Esophagus squamous epithelium (tissue), 5 donors: ENCODE results near the gene DSTYK. TPM values are rescaled to one million over a fixed set of nuclear protein-coding genes. Genes with fewer than 3 reads are reported as not detected.
A peak's percentile ranks its signal among the peaks of the same experiment; 100 is the strongest.

Experiments used
- DNase-seq: peaks from one replicate; lab custom pipeline; 2025; lab: John Stamatoyannopoulos, UW
- H3K27ac ChIP-seq, 4 donors: fragments of 200-600 bp; sonication (generic); one replicate each; pipeline ENCODE4 v1.5.1; 2016 to 2019; ENCODE audit warnings: mild to moderate bottlenecking in 1 of 4
- H3K27me3 ChIP-seq, 4 donors: fragments of 200-600 bp; sonication (generic); 1 replicate in 3 of 4; 2 replicates in 1 of 4; pipeline versions ENCODE4 v1.5.1 to v1.6.0; 2017 to 2021; ENCODE audit warnings: antibody characterized with exemption in 1 of 4
- H3K36me3 ChIP-seq, 3 donors: fragments of 200-600 bp; sonication (generic); one replicate each; pipeline ENCODE4 v1.5.1; 2016 to 2019
- H3K4me1 ChIP-seq, 3 donors: fragments of 200-600 bp; sonication (generic); one replicate each; pipeline ENCODE4 v1.5.1; 2017 to 2019
- H3K4me3 ChIP-seq, 4 donors: fragments of 200-600 bp; sonication (generic); 1 replicate in 3 of 4; 2 replicates in 1 of 4; pipeline ENCODE4 v1.5.1; 2016 to 2019; ENCODE audit warnings: mild to moderate bottlenecking in 2 of 4, moderate library complexity in 1 of 4
- H3K9me3 ChIP-seq, 3 donors: fragments of 200-600 bp; sonication (generic); one replicate each; pipeline ENCODE4 v1.5.1; 2016 to 2019
- CTCF ChIP-seq, 6 experiments: fragments of 450-650 bp in 4 of 6; fragments of 200-600 bp in 2 of 6; sonication (generic) in 2 of 6; IDR thresholded peaks; one replicate each; pipeline ENCODE4 v1.5.1; 2016 to 2019; ENCODE audit warnings: antibody characterized with exemption in 6 of 6, mild to moderate bottlenecking in 4 of 6, moderate library complexity in 4 of 6
- POLR2A ChIP-seq, 4 donors: fragments of 450-650 bp; IDR thresholded peaks; one replicate each; pipeline ENCODE4 v1.6.1; 2017; ENCODE audit warnings: antibody characterized with exemption in 4 of 4, mild to moderate bottlenecking in 4 of 4, moderate library complexity in 3 of 4
- WGBS, 2 donors: methylation state at CpG; one replicate each; pipeline ENCODE4 v1.1.5; 2018; 5-methylcytosine and 5-hydroxymethylcytosine counted together
- intact Hi-C: fragments of 100-400 bp; cut with DNase I; formaldehyde crosslinking; loops from one replicate; pipeline ENCODE4 v1.15.0; 2022
- total RNA-seq, 4 donors: library from RNA; depleted of rRNA; stranded (reverse); fragments of >200 nt; gene quantifications; one replicate each; pipeline ENCODE4 v1.1.0, GENCODE V29; 2016
- donor health status: DM: yes; HTN: yes; CAD: no.

Gene DSTYK
- total RNA-seq, 4 donors from 2014 or later = 6.5 to 10.9 (median 6.9) TPM

GRCh38 chr1:205226868-205227583 is 15.5 kb upstream of the DSTYK start:
- no peaks in the 10 kb centered on the region for H3K27me3 ChIP-seq
- H3K4me3 ChIP-seq = peak overlapping the region; percentile 41 to 73 (median 58)
- peak overlapping the region in 3 of 4 donors; percentile 19 to 44 (median 29) for H3K27ac ChIP-seq
- peaks cover 23 to 46% (median 28%) of the 10 kb centered on the region in 3 donors for H3K4me1 ChIP-seq
- no peaks in the 10 kb centered on the region for H3K36me3 ChIP-seq
- intact Hi-C loops = no loop called here
- 13 to 15% methylated on average over 8 of the region's 8 CpGs for WGBS, 2 donors
- no peak for TF ChIP-seq POLR2A (IDR thresholded peaks at IDR 0.05)
- peak in 1 of 6 experiments; percentile 5 for TF ChIP-seq CTCF (IDR thresholded peaks at IDR 0.05)
- DNase-seq = no peak
- H3K9me3 ChIP-seq = no peaks in the 10 kb centered on the region

- H3K4me3 ChIP-seq = no peak overlapping the region
- no peaks in the 10 kb centered on the region for H3K27me3 ChIP-seq
- no peaks in the 10 kb centered on the region for H3K9me3 ChIP-seq
- H3K4me1 ChIP-seq = peaks cover 23 to 46% (median 28%) of the 10 kb centered on the region in 3 donors
- intact Hi-C loops = no loop called here
- WGBS, 2 donors = 36 to 53% methylated on average over 11 of the region's 11 CpGs
- TF ChIP-seq POLR2A (IDR thresholded peaks at IDR 0.05) = no peak
- no peak for TF ChIP-seq CTCF (IDR thresholded peaks at IDR 0.05)
- H3K27ac ChIP-seq = peak overlapping the region in 1 of 4 donors; percentile 35
- H3K36me3 ChIP-seq = no peaks in the 10 kb centered on the region
- no peak for DNase-seq
Measured at GRCh38 chr1:205225901-205226765, 14.6 kb upstream of the DSTYK start.

GRCh38 chr1:205224736-205225135 is 13.2 kb upstream of the DSTYK start:
- Histone ChIP-seq H3K4me1 (peaks cover 18 to 38% (median 25%) of the 10 kb centered on the region in 3 donors), H3K36me3 (no peaks in the 10 kb centered on the region), H3K4me3 (no peak overlapping the region), H3K9me3 (no peaks in the 10 kb centered on the region), H3K27me3 (no peaks in the 10 kb centered on the region), H3K27ac (no peak overlapping the region)
- intact Hi-C loops = no loop called here
- TF ChIP-seq POLR2A (IDR thresholded peaks at IDR 0.05) = no peak
- no peak for TF ChIP-seq CTCF (IDR thresholded peaks at IDR 0.05)
- no peak for DNase-seq

GRCh38 chr1:205220421-205220820 is 8.9 kb upstream of the DSTYK start:
- Histone ChIP-seq H3K4me3 (no peak overlapping the region), H3K9me3 (no peaks in the 10 kb centered on the region), H3K36me3 (no peaks in the 10 kb centered on the region), H3K4me1 (no peaks in the 10 kb centered on the region), H3K27ac (no peak overlapping the region), H3K27me3 (no peaks in the 10 kb centered on the region)
- intact Hi-C loops = no loop called here
- WGBS, 2 donors = 72 to 80% methylated on average over 2 of the region's 2 CpGs
- DNase-seq = no peak
- TF ChIP-seq CTCF (IDR thresholded peaks at IDR 0.05) (no peak), POLR2A (IDR thresholded peaks at IDR 0.05) (no peak)

GRCh38 chr1:205217418-205217817 is 5.9 kb upstream of the DSTYK start:
- intact Hi-C loops = no loop called here

More at GRCh38 chr1:205217418-205217817, 5.9 kb upstream of the DSTYK start:
- TF ChIP-seq CTCF (IDR thresholded peaks at IDR 0.05) (no peak), POLR2A (IDR thresholded peaks at IDR 0.05) (no peak)
- Histone ChIP-seq H3K4me3 (no peak overlapping the region), H3K36me3 (no peaks in the 10 kb centered on the region), H3K4me1 (no peaks in the 10 kb centered on the region), H3K27me3 (no peaks in the 10 kb centered on the region), H3K9me3 (no peaks in the 10 kb centered on the region), H3K27ac (no peak overlapping the region)
- 62 to 84% methylated on average over 3 of the region's 3 CpGs for WGBS, 2 donors
- DNase-seq = no peak
